NCI-H2029 treated with DMSO at 0.1 percent for 48 hours (cell line): ENCODE measurements around the gene ISCU.
"Not testable (repeated sequence)": the region's sequence is repeated elsewhere in the genome, so short reads cannot be mapped to it uniquely, and the experiment has no call there.

Experiments used
- DNase-seq: peaks from one replicate; lab custom pipeline; 2025; lab: John Stamatoyannopoulos, UW

ISCU gene

DNA sequence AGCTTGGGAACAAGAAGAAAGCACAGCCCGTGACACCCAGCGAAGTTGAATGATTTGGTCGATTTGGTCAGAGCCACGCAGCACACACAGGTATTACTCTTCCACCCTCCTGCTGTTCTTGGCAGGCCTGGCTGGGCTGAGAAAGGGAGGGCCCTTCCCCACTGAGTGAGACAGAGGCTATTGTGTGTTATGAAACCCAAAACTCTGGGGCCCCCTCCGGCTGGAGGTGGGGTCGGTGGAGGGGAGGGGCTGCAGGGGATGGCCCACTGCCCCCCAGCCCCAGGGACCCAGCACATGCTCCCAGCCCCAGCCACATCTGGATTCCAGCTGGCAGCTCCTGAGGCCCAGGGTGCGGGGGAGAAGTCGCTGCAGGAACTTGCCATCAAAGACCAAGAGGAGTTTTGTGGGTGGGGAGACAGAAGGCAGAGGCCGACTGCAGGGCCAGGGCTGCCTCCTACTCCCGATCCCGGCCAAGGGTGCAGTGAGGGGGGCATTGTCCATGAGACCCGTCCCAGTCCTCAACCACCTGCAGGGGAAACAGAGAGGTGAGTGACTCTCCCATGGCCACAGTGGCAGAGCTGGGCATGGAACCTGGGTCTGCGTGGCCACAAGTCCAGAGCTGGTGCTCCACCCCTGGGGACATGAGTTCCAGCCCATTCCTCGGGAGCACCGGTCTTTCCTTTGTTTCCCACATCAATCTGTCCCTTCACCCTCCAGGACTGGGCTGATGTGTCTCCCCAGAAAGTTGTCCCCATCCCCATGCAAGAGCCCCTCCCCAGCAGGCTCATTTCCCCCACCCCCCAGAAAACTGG, 26.8 kb downstream of the ISCU start:
- DNase-seq, result no peak

DNA sequence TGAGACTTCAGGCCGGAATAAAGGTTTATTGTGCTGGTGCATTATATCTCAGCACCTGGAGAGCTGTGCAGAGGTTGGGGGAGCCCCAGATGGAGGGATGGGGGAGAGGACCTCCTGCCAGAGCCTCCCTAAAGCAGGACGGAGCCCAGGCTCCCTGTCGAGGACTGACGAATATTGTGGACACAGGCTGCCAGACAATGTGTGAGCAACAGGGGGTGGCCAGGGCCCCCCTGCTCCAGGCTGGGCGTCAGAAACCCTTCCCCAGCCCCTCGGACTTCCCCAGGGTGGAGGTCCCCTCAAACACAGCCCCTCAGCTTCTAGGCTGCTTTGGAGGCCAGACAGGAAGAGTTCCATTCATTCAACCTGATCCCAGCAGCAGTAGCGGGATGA, 27.4 kb downstream of the ISCU start:
- no peak for DNase-seq

DNA sequence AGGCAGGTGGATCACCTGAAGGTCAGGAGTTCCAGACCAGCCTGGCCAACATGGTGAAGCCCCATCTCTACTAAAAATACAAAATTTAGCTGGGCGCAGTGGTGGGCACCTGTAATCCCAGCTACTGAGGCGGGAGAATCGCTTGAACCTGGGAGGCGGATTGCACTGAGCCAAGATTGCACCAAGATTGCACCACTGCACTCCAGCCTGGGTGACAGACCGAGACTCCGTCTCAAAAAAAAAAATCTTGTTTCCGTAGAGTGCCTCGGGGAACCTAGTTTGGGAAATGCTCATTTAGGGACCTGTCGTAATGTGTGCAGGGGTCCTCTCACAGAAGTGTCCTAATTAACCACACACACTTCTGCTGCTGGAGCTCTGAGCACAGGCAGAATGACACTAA, 28.1 kb downstream of the ISCU start:
- not testable (repeated sequence) for DNase-seq

DNA sequence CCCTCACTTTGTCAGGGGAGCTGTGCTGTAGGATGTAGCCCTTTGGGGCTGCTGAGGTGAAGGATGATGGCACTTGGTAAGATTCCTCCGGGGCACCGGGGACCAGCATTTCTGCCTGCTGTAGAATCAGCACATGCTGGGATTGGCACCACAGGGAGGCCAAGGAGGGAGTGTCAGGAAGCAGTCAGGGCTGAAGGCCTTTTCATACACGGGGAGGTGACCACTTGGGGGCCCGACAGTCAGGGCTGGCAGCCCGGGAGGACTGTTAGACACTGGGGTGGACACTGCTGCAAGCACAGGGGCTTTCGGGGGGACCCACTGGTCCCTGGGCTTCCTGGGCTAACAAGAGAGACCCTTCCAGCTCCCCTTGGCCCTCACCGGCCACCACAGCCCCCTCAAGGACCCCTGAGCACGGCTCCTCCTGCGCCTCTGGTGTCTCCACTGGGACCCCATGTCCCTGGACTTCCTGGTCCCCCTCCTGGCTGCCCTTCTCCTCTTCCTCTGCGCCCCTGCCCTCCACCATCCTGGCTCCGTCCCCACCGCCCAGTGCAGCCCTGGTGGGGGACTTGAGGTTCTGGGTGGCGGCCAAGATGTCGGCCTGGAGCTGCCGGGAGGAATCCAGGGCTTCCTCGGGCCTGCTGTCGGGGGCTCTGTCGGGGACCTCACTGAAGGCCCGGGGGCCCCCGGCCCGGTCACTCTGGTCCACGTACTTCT, 29.0 kb downstream of the ISCU start:
- DNase-seq, result no peak

DNA sequence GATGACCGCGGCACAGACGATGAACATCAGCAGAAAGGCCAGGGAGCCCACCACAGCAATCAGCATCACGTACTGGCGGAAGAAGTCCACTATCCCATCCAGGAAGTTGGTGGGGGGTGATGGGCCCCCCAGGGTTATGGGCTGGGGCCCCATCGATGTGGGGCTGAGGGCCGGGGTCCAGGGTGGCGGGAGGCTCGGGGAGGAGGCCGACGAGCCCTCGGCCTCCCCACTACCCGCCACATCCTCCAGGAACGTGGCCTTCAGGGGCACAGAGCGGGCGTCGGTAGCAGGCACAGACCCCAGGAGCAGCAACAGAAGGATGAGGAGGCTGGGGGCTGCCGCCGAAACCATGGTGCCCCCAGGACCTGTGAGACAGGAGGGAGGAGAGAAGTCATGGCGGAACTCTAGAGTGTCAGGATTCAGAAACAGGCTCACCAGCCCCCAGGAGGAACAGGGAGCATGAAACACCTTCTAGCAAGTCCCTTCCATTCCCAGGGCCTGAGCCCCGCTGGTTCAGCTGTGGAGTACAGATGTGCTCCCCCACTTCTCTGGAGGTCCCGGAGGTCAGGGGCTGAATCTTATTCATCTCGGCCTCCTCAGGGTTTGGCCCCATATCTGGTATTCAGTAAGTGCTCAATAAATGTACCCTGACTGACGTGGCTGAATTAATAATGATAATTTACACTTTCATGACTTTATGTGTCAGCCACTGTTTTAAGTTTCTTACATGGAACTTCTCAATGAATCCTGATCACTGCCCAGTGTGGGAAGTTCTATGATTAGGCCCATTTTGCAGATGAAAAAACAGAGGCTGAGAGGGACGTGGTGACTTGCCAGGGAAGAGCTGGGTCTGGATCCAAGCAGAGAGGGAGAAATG, 29.9 kb downstream of the ISCU start:
- DNase-seq, result no peak

DNA sequence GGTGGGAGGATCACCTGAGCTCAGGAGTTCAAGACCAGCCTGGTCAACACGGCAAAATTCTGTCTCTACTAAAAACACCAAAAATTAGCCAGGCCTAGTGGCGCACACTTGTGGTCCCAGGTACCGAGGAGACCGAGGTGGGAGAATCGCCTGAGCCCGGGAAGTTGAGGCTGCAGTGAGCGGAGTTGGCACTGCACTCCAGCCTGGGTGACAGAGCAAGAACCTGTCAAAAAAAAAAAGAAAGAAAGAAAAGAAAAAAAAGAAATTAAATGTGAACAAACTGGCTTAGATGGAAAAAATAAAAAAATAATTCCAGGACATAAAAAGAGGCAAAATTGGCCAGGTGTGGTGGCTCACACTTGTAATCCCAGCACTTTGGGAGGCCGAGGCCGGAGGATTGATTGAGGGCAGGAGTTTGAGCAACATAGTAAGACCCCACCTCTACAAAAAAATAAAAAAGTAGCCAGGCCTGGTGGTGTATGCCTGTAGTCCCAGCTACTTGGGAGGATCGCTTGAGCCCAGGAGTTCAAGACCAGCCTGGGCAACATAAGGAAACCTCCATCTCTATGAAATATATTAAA, 32.0 kb downstream of the ISCU start:
- no peak for DNase-seq

DNA sequence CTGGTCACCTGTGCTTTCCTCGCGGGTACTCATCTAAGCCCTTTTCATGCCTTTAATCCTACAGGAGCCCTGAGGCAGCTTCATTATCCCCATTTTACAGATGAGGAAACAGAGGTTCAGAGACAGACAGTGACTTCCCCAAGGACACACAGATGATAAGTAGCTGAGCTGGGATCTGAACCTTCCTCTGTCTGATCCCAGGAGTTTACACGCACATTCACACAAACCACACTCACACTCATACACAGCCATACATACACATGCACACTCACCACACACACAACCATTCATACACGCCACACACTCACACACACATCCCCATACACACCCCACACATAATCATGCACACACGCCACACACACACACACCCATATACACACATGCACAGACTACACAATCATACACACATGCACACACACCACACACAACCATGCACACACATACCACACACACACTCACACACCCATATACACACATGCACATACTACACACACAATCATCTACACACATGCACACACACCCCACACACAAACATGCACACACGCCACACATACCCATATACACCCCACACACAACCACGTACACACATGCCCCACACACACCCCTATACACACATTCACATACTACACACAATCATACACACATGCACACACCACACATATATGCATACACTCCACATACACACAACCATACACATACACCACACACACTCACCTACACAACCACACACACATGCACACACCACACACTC, 32.7 kb downstream of the ISCU start:
- no peak for DNase-seq

DNA sequence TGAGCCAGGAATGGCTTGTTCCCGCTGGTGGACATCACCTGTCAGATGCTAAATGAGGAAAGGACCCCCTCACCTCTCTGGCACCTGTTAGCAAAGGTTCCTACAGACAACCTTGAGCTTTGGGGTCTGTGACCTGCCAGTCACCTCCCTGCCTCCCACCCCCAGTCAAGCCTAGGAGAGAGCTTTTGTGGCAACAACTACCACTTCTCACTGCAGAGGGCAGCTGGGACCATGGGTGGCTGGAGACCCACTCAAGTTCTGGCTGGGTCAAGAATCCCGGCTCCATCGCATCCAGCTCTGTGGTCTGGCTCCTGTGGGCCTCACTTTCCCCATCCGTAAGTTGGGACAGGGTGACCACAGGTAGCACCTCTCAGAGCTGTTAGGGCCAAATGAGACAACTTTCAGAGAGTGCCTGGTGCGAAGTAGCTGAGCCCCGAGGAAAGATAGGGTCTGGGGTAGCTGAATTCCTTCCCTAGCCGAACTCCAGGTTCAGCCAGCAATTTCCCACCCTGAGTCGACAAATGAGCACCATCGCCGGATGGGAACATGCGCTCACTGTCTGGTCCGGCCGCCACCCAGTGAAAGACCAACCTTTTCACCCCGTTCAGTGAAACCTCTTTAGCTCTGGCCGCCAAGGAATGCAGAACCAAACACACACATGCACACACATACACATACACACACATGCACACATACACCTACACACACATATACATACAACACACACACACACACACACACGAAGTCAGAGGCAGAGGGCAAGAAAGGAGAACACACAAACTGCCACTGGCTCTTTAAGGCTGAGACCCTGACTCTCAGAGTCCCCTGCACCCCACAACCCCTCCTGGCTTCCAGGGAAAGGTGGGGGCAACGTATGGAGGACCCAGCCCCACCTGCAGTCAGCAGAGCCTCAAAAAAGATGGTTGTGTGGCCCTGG, 33.6 kb downstream of the ISCU start:
- DNase-seq, result no peak

DNA sequence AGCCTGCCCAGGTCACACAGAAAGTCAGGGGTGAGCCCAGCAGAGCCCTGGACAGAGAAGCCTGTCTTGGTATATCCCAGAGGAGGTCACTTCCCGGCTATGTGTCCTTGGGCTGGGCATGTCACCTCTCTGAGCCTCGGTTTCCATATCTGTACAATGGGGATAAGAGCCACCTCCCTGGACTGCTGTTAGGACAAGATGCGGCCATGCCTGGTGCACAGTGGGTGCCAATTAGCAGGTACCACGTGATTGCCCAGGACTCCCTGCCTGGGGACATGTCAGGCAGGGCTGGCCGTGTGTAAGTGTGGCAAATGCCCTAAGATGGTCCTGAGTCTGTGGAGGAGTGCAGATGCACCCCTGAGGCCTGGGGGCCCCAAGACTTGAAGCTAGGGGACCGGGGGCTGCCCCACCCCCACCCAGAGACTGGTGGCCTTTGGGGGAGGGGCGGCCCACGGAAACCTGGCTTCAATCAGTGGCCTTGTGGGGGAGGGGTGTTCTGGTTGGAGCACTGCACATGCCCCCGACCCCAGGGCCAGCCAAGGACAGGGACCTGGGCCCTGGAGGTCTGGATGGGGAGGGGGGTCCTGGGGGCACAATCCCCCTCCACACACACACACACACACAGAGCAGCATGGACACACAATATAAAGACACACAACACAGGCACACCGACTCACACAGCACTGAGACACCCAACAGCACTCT, 34.6 kb downstream of the ISCU start:
- DNase-seq, result no peak

DNA sequence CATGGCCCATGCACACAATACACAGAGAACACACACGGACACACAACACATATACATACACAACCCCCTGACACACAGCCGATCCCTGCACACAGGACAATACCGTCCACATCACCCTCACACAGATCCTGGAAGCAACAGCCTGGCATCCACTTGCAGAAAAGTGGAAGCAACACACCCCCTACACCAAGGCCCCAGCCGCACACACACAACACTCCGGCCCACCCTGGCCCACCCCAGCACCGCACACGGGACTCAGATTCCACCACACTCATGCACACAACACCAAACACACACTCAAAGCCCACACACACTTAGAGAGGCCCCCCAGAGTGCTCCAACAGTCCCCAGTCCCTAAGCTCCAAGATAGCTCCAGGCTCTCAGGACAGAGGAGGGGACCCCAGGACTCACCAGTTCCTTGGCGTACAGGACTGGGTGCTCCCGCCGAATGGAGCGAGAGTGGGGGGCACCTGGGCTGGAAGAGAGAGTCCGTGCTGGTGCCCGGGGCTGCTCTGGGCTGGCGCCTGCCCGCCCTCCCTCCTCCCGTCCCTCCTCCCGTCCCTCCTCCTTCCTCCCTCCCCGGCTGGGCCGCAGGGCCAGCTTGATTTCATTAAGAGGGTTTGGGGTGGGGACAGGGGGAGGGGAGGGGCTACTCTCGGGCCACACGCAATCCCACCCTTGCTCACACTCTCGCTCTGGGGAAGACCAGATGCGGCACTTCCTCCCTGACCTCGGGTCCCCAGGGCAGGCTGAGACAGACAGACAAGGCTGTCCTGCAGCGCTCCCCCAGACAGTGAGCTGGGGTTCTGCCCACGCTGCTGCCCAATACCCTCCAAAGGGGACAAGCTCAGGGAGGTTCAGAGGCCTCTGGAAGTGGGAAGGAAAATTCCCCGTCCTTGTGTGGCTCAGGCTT, 35.4 kb downstream of the ISCU start, which contains the start of gene TMEM119:
Gene TMEM119, minus strand, starts transcription at position 526 of the 913 bp plus-strand sequence. CDS start 5,701 bp downstream, outside the sequence.
- no peak for DNase-seq

DNA sequence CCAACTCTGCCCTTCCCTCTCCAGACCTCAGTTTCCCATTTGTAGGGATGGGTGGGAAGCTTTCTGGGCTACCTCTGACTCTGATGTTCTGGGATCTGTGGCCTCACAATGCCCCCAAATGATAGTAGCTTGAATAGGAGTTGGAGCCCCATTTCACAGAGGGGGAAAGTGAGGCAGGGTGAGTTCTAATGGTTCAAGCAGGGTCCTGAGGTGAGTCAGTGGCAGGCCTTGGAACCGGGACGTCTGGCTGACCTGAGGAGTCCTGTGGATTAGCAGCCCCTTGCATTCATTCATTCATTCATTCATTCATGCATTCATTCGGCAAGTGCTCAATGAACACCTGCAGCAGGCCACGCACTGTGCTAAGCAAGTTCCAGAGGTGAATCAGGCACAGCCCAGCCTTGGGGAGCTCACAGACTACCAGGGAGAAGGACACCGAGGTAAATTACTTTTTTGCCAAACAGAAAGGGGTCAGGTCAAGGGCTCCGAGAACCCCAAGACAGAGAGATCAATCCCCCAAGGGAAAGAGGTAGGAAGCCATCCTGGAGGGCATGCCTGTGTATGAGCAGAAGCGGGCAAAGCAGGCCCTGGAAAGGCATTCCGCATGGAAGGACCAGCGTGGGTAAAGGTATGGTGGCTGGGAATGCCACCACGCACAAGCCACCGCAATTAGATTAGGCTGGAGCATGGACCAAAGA, 36.3 kb downstream of the ISCU start:
- no peak for DNase-seq

DNA sequence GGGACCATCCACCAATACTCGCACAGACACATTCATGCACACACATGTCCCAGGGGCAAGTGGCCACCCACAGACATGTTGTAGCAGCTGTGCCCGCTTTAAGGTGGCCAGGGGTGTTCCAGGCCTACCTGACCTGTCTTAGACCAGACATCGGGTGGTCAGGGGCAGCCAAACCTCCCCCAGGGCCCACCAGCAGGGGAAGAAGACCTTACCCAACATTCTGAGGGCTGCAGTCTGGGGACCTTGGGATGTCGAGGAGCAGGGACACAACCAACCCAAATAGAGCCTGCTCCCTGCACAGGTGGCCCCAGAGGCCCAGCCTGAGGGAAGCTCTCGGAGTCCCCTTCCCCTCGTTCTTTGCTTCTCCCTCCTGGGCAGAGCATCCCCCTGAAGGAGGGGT, 37.1 kb downstream of the ISCU start:
- no peak for DNase-seq

DNA sequence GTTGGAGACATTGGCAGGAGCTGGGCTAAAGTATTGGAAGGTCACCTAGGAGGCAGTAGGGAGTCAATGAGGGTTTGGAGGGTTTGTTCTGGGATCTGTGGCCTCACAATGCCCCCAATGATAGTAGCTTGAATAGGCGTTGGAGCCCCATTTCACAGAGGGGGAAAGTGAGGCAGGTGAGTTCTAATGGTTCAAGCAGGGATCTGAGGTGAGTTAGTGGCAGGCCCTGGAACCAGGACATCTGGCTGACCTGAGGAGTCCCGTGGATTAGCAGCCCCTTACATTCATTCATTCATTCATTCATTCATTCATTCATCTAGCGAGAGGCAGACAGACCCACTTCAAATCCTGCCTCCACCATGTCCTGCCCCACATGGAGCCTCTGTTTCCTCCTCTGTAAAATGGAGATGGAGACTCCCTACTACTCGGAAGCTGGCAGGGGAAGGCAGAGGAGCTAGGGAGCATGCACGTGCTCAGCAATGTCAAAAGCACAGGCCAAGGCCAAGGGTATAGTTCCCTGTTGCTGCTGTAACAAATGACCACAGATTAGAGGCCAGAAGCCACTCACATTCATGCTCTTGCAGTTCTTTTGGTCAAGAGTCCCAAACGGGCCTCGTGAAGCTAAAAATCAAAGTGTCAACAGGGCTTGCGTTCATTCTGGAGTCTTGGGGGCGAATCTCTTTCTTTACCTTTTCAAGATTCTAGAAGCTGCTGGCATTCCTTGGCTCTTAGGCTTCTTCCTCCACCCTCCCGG, 37.7 kb downstream of the ISCU start:
- DNase-seq, result no peak

DNA sequence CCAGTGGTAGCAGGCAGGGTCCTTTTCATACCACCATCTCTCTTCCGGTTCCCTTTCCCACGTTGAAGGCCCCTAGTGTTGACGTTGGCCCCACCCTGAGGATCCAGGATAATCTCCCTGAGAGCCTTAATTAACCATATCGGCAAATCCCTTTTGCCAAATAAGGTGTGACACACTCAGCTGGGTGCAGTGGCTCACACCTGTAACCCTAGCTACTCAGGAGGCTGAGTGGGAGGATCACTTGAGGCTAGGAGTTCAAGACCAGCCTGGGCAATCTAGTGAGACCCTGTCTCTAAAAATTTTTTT, 38.3 kb downstream of the ISCU start:
- DNase-seq, result no peak

DNA sequence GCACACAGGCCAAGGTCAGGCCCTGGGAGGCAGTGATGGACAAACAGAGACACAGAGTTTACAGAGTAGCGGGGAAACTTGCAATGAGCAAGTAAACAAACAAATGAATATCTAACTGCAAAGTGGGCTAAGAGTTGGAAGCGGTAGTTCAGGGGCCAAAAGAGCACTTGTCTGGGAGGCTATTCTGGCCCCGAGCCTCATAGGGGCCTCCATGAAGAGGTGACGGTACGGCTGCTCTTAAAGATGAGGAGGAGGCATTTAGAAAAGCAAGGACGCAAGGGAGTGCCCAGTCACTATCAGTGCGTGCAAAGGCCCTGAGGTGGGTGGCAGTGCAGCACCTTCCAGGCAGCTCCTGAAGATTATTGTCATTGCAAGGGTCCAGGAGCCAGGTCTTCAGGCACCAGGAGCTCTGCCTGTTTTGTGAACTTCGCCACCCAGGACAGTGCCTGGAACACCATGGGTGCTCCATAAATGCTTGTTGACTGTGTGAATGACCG, 39.9 kb downstream of the ISCU start:
- DNase-seq, result no peak

DNA sequence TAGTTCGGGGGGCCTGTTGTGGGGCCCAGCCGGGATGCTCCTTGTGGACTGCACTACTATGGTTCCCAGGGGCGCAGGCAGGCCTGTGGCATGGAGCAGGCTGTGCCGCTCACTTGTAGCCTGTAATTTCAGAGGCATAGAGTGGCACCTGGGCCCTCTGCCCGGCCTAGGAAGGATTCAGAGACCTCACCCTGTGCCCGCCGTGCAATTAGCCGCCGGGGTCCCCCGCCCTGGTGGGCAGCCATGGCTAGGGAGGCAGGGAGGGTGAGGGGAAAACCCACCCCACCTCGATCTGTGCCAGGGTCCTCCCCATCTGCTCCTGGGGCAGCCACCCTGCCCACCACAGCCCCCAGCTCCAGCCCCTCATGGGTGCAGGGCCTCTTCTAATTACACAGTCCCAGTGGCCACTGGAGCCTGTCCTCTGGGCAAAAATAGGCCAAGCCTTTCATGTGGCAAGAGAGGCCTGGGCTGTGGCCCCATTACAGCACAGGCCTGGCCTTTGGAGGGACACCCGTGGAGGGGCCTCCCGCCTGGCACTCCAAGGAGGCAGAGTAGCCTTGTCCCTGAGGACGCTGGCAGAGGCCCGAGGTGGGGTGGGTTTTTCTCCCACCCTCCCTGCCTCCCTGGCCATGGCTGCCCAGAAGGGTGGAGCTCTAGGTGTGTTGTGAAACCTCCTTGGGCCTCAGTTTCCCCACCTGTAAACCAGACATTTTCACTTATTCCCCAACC, 40.7 kb downstream of the ISCU start:
- DNase-seq, result no peak
